HG03342 (cell line): ENCODE measurements around the gene SH2D6.
"Not testable (repeated sequence)": the region's sequence is repeated elsewhere in the genome, so short reads cannot be mapped to it uniquely, and the experiment has no call there.

ENCODE experiments used
- ATAC-seq: cut with Tn5 transposase; IDR thresholded peaks from one replicate; pipeline ENCODE4 v1.9.1; 2021; ENCODE audit warnings: mild to moderate bottlenecking, moderate library complexity; ENCODE audit not compliant: unreplicated experiment

Gene SH2D6

DNA sequence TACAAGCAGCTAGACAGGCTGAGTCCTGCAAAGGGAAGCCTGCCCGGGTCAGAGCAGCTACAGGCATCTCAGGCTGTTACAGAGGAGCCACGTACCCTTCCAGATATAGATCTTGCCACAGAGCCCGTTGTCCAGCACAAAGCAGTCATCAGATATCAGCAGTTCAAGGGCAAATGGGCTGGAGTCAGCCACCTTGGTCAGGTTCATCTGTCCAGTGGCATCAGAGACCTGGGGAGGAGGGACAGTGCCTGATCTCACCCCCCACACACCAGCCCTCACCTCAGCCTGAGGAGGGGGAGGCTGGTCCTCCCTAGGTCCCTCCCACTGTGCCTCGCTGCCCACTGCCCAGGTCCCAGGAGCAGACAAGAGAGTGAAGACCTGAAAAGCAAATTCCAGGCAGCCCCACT is 20.6 kb upstream of the SH2D6 start:
- no peak for ATAC-seq

DNA sequence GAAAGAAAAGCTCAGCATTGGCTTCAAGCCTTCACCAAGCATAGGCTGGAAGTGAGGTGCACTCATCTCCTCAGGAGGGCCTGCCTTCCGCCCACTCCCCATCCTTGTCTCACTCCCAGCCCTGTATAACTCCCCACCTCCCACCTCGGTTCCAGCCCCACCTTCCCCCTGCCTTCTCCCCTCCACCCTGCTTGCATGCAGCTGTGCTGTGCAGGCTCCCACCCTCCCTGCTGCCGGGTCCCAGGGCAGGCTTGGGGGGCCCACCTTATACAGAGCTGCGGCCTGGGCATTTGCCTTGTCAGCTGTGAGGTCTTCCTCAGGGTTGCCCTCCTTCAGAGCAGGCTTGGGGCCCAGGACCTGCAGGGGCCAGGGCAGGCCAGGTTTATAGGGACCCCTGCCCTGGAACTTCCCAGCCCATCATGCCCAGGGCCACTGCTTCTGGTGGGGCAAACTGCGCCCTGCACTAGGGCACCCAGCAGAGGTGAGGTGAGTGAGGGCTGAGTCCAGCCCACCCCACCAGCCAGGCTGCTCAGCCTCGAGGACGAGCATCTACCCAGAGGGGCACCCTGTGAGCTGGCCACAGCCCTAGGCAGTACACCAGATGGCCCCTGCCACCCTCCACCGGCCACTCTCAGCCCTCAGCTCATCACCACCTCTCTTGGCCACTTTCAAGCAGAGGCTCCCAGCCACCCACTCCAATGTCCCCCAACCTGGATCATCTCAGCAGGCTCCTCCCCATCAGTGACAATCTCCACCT is 19.9 kb upstream of the SH2D6 start:
- ATAC-seq = no peak

DNA sequence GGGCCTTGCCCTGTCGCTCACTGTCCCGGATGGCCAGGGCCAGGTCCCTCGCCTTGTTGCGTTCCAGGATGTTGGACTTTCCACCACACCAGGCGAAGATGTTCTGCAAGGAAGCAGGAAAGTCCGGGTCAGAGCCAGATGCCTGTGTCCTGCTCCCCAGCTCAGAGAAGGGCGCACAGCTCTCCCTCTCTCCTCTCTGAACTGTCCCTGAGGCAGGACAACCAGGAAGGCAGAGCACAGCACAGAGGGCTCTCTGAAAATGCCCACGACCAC is 19.4 kb upstream of the SH2D6 start:
- no peak for ATAC-seq

DNA sequence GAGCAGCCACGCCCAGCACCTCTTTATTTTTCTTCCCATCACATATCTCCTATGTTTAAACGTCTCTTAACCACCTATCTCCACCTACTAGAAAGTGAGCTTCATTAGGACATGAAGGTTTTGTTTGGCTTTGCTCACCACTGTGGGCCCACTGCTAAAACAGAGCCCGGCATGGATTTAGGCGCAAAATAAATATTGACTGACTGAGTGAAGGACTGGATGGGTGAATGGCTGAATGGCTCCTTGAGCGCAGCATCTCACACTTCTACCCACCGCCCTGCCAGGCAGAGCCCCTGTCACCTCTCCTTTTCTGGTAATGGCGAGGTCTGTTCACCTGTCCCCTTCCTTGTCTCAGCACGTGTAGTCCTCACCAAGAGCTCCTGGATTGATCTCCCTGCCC is 18.5 kb upstream of the SH2D6 start:
- no peak for ATAC-seq

DNA sequence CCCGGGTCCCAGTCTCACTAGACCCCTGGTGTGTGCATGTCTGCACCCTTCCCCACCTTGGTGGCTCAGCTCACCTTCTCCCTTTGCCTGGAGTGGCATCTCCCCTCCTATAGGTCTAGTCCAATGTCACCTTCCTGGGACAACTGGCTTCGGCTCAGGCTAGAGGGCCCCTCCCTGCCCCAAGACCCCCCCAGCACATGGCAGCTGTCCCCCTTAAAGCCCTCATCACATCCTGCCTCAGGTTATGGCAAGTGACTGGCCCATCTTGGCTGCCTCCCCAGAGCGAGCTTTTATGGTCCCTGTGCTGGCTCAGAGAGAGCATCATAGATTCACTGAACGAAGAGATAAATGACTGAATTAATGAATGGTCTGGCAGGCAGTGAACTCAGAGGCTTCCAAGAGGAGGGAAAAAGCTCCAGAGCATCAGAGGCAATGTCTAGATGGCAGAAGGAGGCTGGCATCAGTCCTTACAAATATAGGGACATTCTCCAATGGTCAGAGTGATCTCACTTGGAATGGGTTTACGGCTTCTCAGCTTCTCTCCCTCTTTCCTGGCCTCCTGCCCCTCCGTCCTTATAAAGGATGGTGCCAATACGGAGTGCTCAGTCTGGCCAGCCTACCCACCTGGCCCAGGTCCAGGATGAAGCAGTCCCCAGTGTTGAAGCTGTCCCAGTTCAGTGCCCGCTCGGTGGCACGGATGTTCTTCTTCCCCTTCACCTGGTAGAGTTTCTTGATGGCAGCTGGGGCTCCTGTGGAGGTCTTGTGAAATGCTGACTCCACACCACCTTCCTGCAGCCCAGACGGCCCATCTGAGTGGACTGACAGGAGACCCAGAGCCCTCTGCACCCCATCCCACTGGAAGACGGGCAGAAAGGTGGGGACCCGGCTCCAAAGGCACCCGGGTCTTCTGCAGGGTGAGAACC is 17.7 kb upstream of the SH2D6 start:
- no peak for ATAC-seq

DNA sequence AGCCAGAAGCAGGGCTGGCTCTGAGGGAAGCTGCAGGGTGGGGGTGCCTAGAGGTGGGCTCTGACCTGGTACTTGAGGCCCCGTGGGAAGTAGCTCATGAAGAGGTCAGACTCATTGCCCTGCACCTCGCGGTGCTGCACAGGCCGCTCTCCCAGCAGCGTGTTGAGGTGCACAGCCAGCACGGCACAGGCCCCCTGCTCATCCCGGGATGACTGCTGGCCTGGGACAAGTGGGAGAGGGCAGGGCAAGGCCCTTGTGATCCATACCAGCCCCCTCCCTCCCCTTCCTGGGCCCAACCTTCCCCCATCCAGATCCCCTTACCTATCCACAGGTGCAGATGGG is 17.1 kb upstream of the SH2D6 start:
- no peak for ATAC-seq

DNA sequence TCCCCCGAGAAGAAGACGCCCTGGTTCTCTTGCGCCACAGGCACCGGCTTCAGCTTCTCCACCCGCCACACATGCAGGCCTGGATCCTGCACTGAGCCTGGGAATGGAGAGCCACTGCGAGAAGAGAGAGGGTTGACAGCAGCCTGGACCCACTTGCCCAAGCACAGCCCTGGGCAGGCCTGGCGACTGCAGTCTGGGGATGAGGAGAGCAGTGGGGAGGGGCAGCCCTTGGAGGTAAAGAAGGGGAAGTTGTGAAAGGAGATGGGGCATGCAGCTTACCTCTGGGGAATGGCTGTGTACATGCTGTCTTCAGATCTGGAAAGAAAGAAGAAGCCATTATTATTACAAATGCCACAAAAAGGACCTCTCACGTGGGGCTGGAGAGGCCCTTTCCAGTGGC is 16.7 kb upstream of the SH2D6 start:
- no peak for ATAC-seq

DNA sequence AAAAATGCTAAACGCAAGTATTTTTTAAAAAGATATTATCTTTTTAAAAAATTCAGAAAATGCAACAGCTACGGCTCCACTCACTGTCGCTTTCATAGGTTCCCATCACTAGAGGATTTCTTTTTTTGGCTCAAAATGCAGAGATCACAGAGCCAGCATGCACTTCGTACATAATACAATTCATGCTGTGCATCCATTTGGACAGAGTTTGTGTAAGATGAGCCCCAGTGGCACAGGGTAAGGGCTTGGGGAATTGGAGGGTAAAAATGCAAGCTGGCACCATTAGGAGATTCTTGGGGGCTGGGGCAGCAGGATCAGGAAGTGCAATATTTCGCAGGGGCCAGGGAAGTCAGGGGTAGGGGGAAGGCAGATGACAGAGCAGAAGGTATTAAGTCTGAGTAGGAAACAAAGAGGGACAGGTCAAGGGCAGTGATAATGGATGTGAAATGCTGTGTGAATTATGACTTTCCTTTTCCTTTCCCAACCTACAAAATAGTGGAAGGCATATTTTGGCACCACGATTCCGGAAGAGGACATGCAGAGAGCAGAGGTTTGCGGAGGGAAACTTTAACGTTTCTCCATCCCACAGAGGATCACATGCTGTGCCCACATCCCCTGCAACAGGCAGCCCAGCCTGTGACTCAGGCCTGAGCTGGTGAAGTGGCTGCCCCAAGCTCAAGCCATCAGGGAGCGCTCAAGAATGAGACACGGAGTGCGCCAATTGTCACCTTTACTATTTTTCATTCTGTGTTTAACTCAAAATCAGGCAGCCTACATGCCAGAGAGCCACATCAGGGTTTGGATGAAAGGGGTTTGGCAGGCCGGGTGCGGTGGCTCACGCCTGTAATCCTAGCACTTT is 13.1 kb upstream of the SH2D6 start:
- peak; percentile 45 for ATAC-seq

DNA sequence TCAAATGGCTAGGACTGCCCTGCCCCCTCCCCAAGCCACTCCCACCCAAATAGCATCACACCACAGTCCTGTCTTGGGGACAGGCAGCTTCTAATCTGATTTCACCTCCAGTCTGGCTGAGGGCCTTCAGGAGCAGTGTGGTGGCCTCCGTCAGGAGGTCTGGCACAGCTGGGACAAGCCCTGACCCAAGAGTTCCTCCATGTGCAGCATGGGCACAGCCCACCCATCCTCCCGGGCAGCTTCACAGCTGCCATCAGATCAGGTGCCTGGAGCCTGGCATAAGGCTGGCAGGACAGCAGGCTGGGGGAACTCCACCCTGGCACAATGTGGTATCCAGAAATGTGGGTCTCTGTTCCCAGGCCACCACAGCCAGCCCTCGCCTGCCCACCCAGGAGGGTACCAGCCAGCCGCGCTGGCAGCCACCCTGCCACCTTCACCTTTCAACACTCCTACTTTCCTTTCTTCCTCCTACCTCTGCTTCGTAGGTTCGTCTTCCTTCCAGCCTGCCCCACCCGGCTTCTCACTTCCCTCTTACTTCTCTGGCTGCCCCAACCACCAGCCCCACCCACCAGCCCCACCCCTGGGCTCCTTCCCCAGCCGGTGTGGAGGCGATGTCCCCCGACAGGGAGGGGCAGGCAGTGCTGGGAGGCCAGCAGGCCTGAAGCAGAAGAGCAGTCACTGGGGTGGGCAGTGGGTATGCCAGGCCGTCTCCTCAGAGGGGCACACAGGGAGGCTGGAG is 8.5 kb upstream of the SH2D6 start, which contains the start of gene CAPG:
TSS of gene CAPG (minus strand) at position 522 of the 739 bp plus-strand sequence. CDS start 8,221 bp downstream, outside the sequence.
- ATAC-seq = peak; percentile 49

DNA sequence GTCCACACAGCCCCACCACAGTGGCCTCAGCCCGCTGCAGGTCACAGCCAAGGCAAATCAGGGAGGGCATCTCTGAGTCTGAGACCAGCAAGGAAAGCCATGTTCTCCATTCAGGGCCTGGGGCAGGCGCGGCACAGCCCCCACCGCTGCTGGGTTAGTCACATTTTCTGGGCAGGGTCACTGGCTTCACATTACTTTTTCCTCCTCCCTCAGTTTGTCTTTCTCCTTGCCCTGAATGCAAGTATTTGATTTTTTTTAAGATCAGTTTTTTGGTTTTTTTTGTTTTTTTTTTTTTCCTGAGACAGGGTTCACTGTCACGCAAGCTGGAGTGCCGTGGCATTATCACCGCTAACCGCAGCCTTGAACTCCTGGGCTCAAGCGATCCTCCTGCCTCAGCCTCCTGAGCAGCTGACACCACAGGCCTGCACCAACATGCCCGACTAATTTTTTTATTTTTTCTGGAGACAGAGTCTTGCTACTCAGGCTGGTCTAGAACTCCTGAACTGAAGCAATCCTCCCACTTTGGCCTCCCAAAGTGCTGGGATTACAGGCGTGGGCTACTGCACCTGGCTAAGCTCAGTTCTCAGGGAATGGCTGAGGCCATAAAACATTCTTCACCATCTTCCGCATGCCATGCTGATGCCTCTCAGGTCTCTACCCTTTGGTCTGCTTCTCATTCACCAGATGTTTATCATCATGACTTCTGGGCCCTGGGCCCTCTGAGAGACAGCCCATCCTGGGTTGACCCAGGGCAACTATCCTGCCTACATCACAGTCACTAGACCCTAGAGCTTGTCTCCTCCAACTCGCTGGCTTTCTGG is 7.7 kb upstream of the SH2D6 start:
- ATAC-seq = no peak

DNA sequence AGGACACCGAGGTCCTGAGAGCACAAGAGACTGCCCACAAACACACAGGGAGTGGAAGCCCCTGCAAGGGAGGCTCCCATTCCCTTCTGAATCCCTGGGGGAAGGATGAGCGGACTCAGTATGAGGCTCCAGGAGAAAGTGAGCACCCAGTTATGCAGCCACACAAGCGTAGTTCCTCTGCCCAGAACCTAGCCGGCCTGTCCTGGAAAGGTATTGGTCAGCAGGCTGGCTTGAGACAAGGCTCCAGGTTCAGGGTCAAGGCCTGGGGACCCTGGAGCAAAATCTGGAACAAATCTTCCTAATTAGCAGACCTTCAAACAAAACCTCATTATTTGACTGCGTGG is 7.1 kb upstream of the SH2D6 start:
- ATAC-seq = no peak

DNA sequence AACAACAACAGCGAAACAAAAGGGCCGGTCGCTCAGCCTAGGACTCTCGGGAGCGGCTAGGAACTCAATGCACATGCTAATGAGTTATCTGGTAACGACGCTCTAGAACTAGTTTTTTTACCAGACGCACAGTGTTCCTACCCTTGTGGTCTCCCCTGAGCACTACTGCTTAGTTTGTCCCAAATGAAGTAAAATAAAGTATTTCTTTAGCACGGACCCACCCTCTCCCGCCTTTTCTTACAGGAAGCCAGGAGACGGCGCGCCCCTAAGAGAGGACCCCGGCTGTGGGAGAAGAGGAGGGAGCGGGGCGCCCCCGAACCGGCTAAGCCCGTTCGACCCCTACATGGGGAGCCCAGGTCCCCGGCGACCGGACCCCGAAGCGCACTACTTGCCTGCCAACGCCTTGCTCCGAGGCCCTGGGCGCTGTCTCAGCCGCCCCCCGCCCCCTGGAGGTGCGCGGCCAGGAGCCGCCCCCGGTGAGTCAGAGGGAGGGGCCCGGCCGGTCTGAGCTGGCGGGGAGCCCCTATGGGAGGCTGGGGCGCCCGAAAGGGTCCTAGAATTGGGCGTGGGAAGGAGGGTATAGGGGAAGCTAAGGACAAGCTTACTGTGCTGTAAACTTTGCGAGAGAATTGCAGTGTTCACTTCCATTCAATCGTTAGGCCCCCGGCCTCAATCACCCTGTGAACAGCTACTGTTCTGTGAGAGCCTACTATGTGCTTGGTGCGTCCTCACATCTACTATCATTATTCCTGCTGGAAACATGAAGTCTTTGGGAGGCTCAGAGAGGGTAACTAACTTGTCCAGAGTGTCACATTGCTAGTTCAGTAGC is 4.7 kb upstream of the SH2D6 start:
- no peak for ATAC-seq

DNA sequence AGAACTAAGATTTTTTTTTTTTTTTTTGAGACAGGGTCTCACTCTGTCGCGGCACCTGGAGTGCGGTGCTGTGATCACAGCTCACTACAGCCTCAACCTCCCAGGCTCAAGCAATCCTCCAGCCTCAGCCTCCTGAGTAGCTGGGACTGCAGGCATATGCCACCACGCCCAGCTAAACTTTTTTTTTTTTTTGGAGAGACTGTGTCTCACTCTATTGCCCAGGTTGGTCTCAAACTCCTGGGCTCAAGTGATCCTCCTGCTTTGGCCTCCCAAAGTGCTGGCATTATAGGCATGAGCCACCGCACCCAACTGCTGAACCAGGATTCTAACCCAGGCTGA is 4.1 kb upstream of the SH2D6 start:
- ATAC-seq = not testable (repeated sequence)

DNA sequence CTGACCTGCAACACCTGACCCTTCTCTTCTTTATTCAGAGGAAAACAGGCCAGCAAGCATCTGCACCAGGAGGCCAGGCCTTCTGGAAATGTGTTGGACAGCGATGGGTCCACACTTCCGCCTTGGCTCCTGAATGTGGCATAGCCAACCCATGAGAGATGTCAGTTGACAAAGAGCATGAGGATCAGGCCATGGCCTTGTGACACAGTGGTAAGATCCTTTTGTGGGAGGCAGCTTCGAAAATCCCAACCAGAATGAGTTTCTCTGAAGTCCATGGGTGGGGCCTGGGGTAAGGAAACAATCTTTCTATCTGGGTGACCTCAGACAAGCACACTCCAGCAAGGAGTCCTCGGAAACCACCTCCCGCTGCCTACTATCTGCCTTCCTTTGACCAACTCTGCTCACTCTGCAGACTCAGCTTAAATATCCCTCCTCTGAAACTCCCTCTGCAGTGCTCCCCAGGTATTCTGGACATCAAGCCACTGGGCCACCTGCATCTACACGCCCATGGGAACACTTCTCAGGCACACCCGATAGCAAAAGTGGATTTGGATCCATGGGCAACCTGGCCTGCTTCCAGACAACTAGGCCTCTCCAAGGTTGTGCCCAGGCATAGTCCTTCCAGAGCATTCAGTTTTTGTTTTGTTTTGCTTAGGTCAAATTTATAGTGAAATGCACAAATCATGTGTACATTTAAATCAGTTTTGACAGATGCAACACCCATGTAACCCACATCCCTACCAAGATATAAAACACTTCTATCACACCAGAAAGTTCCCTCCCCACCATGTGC is 3.6 kb upstream of the SH2D6 start:
- no peak for ATAC-seq

DNA sequence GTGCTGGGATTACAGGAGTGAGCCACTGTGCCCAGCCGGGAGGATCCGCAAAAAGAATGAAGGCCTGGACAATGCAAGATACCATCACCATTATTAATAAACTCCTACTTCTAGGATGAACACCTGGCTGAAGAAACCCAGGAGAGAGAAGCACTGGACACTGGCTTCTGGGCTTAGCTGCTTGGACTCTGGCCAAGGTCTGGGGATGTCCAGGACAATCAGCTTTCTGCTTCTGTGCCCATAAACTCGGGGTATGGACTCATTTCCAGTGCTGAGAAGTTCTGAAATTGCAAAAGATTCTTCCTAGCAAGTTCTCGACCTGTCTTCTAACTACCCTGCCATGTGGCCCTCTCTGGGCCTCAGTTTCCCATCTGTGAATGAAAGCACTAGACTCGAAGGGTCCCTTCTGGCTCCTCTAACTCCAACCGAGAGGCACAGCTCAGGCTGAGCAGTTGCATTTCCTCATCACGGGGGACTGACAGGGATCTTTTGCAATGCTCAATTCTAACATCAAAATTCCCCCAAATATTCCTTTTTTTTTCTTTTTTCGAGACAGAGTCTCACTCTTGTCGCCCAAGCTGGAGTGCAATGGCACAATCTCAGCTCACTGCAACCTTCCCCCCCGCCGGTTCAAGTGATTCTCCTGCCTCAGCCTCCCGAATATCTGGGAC is 2.4 kb upstream of the SH2D6 start:
- no peak for ATAC-seq

DNA sequence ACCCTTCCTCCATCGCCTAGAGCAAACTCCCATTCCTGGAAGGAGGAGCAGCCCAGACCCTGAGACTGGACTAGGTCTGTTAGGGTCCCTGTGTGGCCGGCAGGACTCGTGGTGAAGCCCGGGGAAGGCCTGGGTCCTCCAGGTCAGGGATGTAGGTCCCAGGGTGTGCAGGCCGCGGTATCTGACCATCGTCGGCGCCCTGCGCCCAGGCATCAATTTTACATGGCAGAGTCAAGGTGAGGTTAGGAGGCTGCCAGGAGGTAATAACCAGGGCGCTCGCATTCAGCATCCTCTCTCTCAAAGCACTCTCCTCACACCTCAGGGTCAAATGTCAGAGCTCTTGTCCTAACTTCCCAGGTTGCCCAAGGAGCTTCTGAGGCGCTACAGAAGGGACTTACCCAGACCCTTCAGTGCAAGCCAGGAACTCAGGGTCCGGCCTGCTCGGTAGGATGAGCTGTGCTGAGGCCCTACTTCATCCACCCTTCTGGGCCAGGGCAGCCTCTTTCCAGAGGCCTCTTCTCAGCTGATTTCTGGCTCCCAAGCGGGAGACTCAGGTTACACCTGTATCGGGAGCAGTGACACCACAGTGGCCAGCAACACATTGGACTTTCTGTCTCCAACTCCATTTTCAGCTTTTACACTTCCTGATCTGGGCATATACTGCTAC is 628 bp downstream of the SH2D6 start:
- ATAC-seq = no peak

DNA sequence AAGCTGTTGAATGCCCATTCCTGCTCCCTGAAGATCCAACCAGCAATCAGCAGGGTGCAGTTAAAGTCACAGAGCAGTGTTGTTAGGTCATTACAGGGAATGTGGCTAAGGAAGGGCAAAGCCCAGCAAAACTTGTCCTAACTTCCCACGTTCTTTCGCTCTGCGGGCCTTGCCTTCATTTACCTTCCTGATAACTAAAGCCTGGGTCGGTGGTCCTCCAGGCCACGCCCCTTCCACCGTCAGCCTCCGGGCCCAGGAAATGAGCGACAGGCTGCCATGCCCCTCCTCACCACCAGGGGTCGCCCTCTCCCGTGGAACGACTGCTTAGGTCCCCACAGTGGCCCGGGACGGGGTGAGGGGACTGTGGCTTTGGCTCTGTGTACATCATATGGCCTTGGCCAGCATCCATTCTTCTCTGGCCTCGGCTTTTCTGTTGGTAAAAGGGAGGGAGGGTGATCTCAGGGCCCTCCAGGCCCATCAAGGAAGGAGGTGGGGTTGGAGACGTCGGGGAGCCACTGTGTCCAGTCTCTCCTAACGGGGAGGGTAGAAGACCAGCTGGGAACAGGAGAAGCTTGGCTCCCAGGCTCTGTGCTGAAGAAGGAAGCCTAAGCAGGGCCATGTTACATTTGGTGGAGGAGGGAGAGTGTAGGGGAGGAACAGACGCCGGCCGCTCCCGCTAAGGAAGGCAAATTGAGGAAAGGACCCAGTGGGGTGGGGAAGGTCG is 2.2 kb downstream of the SH2D6 start:
- peak; percentile 71 for ATAC-seq
